GM23248 (cell line): ENCODE results near the gene MEGF11.

ENCODE experiments used
- EZH2 ChIP-seq: fragments of 200-600 bp; sonication (generic); IDR thresholded peaks from 2 replicates; pipeline ENCODE4 v1.6.1; 2018; ENCODE audit warnings: antibody characterized with exemption, mild to moderate bottlenecking; ENCODE audit not compliant: insufficient read depth, poor library complexity, severe bottlenecking
- EZH2phosphoT487 ChIP-seq: fragments of 200-600 bp; sonication (generic); IDR thresholded peaks from 2 replicates; pipeline ENCODE4 v1.6.1; 2018; ENCODE audit warnings: antibody characterized with exemption, moderate library complexity, mild to moderate bottlenecking, low read depth; ENCODE audit not compliant: insufficient read depth

GRCh38 chr15:66035901-66036300 lies 217.6 kb downstream of the MEGF11 start:
- TF ChIP-seq EZH2phosphoT487 (no peak), EZH2 (no peak)
